HG03457 (cell line): ENCODE results near the gene NEDD1.

Experiments used
- ATAC-seq: cut with Tn5 transposase; IDR thresholded peaks from one replicate; pipeline ENCODE4 v1.9.1; 2021; ENCODE audit warnings: moderate number of reproducible peaks; ENCODE audit not compliant: unreplicated experiment

NEDD1 gene

GRCh38 chr12:96906849-96907670 is at the start of gene NEDD1:
Gene NEDD1 (plus strand): TSS chr12:96907257. CDS start chr12:96909760, 2,503 bp downstream.
- peak; percentile 95 for ATAC-seq

GRCh38 chr12:96858162-96858561 is 48.9 kb upstream of the NEDD1 start:
- no peak for ATAC-seq

- ATAC-seq, result no peak
These were observed 45.4 kb upstream of the NEDD1 start for GRCh38 chr12:96861656-96862055.

- no peak for ATAC-seq
These were observed 44.7 kb upstream of the NEDD1 start for GRCh38 chr12:96862326-96862725.

- ATAC-seq, result no peak
These were observed 42.7 kb upstream of the NEDD1 start for GRCh38 chr12:96864335-96864734.

- no peak for ATAC-seq
These were observed 40.1 kb upstream of the NEDD1 start for GRCh38 chr12:96866801-96867590.

- no peak for ATAC-seq
These were observed 36.1 kb upstream of the NEDD1 start for GRCh38 chr12:96870946-96871345.

- no peak for ATAC-seq
These were observed 34.1 kb upstream of the NEDD1 start for GRCh38 chr12:96872961-96873360.

GRCh38 chr12:96874211-96874610 is 32.8 kb upstream of the NEDD1 start:
- ATAC-seq, result no peak

- ATAC-seq, result no peak
These were observed 30.1 kb upstream of the NEDD1 start for GRCh38 chr12:96876966-96877365.

GRCh38 chr12:96878704-96879103 is 28.4 kb upstream of the NEDD1 start:
- ATAC-seq, result no peak

GRCh38 chr12:96879301-96879700 is 27.8 kb upstream of the NEDD1 start:
- ATAC-seq, result no peak

GRCh38 chr12:96880220-96880619 is 26.8 kb upstream of the NEDD1 start:
- ATAC-seq, result no peak

GRCh38 chr12:96881608-96882007 is 25.4 kb upstream of the NEDD1 start:
- ATAC-seq, result no peak

- ATAC-seq, result no peak
These were observed 24.2 kb upstream of the NEDD1 start for GRCh38 chr12:96882862-96883261.

- ATAC-seq, result no peak
These were observed 23.5 kb upstream of the NEDD1 start for GRCh38 chr12:96883571-96883970.

GRCh38 chr12:96886998-96887677 is 19.9 kb upstream of the NEDD1 start:
- no peak for ATAC-seq

- no peak for ATAC-seq
These were observed 17.7 kb upstream of the NEDD1 start for GRCh38 chr12:96889273-96889933.

- no peak for ATAC-seq
These were observed 16.7 kb upstream of the NEDD1 start for GRCh38 chr12:96890331-96890730.

- no peak for ATAC-seq
These were observed 15.0 kb upstream of the NEDD1 start for GRCh38 chr12:96892104-96892503.

GRCh38 chr12:96897421-96897820 is 9.6 kb upstream of the NEDD1 start:
- no peak for ATAC-seq
